TTC549 (cell line): ENCODE results near the gene TAMALIN.

Experiments
- FAIRE-seq: peaks from 2 replicates; lab custom pipeline; 2012; peaks lifted over from hg19 to GRCh38; lab: Jason Lieb, UNC

TAMALIN gene

GRCh38 chr12:51985154-51985835 lies 21.5 kb upstream of the TAMALIN start:
- FAIRE-seq, result no peak

- FAIRE-seq, result no peak
These were observed 19.9 kb upstream of the TAMALIN start for GRCh38 chr12:51986834-51987233.

- FAIRE-seq, result no peak
These were observed 14.5 kb upstream of the TAMALIN start for GRCh38 chr12:51992246-51992645.

- FAIRE-seq, result no peak
These were observed 12.3 kb upstream of the TAMALIN start for GRCh38 chr12:51994539-51994820.

- FAIRE-seq, result no peak
These were observed 11.8 kb upstream of the TAMALIN start for GRCh38 chr12:51994959-51995358.

- FAIRE-seq, result no peak
These were observed 9.6 kb upstream of the TAMALIN start for GRCh38 chr12:51997136-51997535.

- FAIRE-seq, result no peak
These were observed 3.7 kb upstream of the TAMALIN start for GRCh38 chr12:52003016-52003550.

- no peak for FAIRE-seq
These were observed 3.2 kb upstream of the TAMALIN start for GRCh38 chr12:52003591-52003990.

GRCh38 chr12:52004042-52004648 lies 2.6 kb upstream of the TAMALIN start:
- no peak for FAIRE-seq

- FAIRE-seq, result no peak
These were observed 1.4 kb upstream of the TAMALIN start for GRCh38 chr12:52005218-52005902.

GRCh38 chr12:52005903-52006703 lies 643 bp upstream of the TAMALIN start:
- no peak for FAIRE-seq

GRCh38 chr12:52007158-52007921 lies 594 bp downstream of the TAMALIN start:
- no peak for FAIRE-seq

- FAIRE-seq, result no peak
These were observed 1.3 kb downstream of the TAMALIN start for GRCh38 chr12:52007982-52008510.

GRCh38 chr12:52009081-52009751 lies 2.5 kb downstream of the TAMALIN start:
- FAIRE-seq, result no peak

- FAIRE-seq, result peak; percentile 94
These were observed 3.4 kb downstream of the TAMALIN start for GRCh38 chr12:52010152-52010622.

- FAIRE-seq, result no peak
These were observed 4.2 kb downstream of the TAMALIN start for GRCh38 chr12:52010692-52011601.

- FAIRE-seq, result no peak
These were observed 5.0 kb downstream of the TAMALIN start for GRCh38 chr12:52011602-52012214.

- FAIRE-seq, result no peak
These were observed 7.0 kb downstream of the TAMALIN start for GRCh38 chr12:52013626-52014310.
